LNCAP (cell line): ENCODE data around the gene CHCHD1.

ENCODE experiments used
- TF ChIP-seq, protein P1 (sequence below): fragments of 450-650 bp; IDR thresholded peaks from 2 replicates; pipeline ENCODE4 v1.5.1; 2017; ENCODE audit warnings: mild to moderate bottlenecking

The CHCHD1 gene

DNA sequence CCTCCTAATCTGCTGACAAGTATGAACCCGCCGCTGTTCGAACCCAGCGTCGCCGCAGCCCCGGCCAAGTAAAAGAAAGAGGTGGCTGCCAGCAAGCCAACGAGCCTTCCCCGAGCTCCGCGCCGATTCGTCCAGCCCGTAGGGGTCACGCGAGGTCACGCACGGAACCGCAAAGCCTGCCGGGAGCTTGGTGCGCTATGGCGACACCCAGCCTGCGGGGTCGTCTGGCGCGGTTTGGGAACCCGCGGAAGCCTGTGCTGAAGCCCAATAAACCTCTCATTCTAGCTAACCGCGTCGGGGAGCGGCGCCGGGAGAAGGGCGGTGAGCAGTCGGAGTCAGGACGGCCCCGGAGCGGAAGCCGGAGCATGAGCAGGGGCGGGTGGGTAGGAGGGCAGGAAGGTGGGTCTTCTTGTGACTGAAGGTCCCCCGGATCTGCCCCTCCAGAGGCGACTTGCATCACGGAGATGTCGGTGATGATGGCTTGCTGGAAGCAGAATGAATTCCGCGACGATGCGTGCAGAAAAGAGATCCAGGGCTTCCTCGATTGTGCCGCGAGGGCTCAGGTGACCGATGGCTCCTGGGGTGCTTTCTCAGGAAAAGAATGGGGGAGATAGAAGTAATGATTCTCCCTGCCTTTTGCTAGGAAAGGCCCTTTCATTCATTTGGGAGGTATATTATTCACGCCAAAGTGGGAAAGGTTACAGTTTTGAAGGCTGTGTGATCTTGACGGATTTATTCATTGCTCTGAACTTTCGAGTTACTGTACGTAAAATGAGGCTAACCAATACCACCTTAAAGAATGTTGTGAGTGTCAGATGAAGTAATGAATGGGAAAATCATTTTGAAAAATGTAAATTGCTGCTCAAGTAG is at the start of gene CHCHD1:
Gene CHCHD1, plus strand, starts transcription at position 170 of the 870 bp plus-strand sequence. Its CDS starts 28 bp downstream, at position 198.
- TF ChIP-seq, protein P1, sequence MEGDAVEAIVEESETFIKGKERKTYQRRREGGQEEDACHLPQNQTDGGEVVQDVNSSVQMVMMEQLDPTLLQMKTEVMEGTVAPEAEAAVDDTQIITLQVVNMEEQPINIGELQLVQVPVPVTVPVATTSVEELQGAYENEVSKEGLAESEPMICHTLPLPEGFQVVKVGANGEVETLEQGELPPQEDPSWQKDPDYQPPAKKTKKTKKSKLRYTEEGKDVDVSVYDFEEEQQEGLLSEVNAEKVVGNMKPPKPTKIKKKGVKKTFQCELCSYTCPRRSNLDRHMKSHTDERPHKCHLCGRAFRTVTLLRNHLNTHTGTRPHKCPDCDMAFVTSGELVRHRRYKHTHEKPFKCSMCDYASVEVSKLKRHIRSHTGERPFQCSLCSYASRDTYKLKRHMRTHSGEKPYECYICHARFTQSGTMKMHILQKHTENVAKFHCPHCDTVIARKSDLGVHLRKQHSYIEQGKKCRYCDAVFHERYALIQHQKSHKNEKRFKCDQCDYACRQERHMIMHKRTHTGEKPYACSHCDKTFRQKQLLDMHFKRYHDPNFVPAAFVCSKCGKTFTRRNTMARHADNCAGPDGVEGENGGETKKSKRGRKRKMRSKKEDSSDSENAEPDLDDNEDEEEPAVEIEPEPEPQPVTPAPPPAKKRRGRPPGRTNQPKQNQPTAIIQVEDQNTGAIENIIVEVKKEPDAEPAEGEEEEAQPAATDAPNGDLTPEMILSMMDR = no peak

DNA sequence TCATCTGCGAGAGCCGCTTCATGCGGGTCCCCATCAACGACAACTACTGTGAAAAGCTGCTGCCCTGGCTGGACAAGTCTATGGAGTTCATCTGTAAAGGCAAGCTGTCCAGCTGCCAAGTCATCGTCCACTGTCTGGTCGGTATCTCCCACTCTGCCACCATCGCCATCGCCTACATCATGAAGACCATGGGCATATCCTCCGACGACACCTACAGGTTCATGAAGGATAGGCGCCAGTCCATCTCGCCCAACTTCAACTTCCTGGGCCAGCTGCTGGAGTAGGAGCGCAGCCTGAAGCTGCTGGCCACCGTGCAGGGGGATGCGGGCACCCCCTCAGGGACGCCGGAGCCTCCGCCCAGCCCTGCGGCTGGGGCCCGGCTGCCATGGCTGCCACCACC is 49.4 kb upstream of the CHCHD1 start:
- TF ChIP-seq, protein P1 = no peak

DNA sequence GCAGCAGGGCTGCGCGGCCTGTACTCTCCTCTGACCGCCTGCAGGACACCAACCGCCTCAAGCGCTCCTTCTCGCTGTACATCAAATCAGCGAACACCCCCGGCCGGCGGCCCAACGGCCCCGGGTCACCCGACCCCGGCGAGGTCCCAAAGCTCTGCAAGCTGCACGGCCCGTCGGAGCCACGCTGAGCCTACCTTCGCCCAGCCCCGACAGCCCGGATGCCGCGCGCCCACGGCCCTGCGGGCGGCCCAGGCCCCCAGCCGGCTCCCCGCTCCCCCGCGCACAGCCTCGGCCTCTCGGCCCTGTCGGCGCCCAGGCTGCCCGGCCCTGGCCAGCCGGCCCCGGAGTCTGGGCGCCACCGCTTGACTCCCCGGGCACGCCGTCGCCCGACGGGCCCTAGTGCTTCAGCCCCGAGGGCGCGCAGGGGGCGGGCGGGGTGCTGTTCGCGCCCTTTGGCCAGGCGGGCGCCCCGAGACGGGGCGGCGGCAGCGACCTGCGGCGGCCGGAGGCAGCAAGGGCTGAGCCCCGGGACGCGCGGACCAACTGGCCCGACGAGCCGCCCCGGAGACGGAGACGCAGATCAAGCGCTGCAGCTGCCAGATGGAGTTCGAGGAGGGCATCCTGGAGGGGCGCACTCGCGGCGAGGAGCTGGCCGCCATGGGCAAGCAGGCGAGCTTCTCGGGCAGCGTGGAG is 48.8 kb upstream of the CHCHD1 start:
- TF ChIP-seq, protein P1 = no peak

DNA sequence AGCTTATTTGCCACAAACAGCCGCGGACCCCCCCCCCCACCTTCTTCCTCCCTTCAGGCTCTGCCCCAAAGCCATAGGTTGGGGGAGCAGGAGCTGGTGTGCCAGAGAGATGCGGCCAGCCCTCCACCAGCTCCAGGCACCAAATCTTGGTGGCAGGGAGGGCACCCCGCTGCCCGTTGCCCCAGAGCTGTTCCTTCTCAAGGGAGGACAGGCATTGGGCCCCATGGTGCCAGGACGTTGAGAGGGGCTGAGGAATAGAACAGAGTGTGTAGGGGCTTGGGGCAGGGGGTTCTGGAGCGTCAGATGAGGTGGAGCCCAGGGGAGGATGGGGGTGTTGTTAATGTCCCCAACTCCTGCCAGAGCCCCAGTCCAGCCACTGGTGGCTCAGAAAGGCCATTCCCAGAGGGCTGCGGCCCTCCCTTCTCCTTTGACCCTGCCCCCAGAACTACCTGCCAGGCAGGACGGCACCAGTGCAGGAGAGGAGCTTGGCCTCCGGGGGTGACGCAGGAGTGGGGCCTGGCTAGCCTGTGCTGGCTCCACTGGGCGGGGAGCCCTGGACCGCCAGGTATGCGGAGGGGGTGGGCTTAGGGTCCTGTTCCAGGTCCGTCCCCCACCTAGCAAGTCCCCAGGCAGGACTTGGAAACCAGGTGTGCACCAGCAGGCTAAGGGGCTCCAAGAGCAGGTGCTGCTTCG is 47.7 kb upstream of the CHCHD1 start:
- TF ChIP-seq, protein P1 = no peak

DNA sequence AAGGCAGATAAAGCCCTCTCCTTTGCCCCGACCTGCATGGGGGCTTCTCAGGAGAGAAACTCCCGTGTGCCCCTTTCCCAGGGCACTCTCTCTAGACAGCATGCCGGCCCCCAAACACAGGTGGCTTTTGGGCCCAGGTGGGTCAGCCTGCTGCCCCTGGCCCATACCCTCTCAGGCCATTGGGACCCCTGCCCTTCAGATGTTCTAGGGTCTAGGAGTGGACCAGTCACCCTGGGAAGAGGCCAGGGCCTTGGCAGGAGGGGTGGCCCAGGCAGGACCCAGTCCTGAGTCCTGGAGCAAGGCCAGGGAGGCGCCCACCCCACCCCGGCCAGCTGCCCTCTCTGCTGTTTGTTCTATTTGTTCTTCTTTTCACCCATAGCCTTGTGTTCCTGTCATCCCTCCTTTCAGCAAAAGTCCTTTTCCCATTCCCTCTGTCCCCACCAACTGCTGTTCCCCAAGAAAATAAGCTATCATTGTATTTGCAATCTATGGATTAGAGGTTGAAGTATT is 47.0 kb upstream of the CHCHD1 start:
- TF ChIP-seq, protein P1 = no peak

DNA sequence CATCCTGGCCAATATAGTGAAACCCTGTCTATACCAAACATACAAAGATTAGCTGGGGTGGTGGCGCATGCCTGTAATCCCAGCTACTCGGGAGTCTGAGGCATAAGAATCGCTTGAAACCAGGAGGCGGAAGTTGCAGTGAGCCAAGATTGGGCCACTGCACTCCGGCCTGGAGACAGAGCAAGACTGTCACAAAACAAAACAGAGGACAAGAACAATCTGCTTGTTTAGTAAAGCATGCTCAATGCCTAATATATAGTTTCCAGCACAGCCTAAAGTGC is 39.5 kb upstream of the CHCHD1 start:
- TF ChIP-seq, protein P1 = no peak

DNA sequence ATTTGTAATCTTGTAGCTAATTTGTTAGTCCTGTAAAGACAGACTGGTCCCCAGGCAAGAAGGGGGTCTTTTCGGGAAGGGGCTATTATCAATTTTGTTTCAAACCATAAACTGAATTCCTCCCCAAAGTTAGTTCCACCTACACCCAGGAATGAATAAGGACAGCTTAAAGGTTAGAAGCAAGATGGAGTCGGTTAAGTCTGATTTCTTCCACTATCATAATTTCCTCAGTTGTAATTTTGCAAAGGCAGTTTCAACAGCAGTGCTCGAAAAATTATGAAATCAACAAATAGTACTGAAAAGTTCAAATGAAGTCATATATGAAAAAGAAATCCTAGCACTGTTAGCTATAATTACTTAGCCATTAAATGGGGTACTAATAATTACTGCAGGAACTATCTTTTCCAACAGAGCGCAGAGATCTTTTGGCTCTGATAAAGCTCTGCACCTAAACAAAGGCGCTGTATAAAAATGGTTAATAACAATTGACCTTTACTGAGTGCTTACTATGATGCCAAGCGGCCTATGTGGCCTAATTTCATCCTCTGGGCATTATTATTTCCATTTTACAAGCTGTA is 38.4 kb upstream of the CHCHD1 start:
- TF ChIP-seq, protein P1 = no peak
